Measurements from ENCODE around the gene HLCS.

DNA sequence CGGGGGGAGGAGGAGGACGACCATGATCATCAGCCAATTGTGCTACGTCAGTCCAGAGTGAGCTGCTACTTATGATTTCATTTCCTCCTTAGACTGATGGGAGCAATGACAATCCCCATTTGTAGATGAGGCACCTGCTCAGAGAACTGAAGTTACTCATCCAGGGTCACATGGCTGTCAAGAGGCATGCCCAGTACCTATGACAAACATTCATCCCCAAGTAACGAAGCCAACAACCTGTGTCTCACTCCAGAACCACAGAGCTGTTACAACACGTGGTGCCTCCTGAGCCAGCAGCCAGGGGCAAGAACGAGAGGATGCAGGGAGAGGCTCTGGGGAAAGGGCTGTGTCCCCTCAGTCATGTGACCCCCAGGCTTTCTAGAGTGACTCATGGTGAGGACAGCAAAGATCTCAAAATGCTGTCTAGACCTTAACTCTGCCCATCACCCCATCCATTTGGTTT is 173.9 kb downstream of the HLCS start:
- TF ChIP-seq, protein P1, sequence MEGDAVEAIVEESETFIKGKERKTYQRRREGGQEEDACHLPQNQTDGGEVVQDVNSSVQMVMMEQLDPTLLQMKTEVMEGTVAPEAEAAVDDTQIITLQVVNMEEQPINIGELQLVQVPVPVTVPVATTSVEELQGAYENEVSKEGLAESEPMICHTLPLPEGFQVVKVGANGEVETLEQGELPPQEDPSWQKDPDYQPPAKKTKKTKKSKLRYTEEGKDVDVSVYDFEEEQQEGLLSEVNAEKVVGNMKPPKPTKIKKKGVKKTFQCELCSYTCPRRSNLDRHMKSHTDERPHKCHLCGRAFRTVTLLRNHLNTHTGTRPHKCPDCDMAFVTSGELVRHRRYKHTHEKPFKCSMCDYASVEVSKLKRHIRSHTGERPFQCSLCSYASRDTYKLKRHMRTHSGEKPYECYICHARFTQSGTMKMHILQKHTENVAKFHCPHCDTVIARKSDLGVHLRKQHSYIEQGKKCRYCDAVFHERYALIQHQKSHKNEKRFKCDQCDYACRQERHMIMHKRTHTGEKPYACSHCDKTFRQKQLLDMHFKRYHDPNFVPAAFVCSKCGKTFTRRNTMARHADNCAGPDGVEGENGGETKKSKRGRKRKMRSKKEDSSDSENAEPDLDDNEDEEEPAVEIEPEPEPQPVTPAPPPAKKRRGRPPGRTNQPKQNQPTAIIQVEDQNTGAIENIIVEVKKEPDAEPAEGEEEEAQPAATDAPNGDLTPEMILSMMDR (IDR thresholded peaks at IDR 0.05), result no peak
- no peak for TF ChIP-seq EP300 (IDR thresholded peaks at IDR 0.05)
- no peak for TF ChIP-seq POLR2A (IDR thresholded peaks at IDR 0.05)
- no peak for TF ChIP-seq POLR2AphosphoS5 (IDR thresholded peaks at IDR 0.05)

Data from sigmoid colon (tissue), 4 donors.